Peyer's patch (tissue), 4 donors: Measurements from ENCODE around the gene LRIG3. TPM values are rescaled to one million over a fixed set of nuclear protein-coding genes. Genes with fewer than 3 reads are reported as not detected.

Experiments
- DNase-seq, 3 donors: peaks; one replicate each; pipeline ENCODE4 v3.0.0-alpha.2; 2017 to 2019
- H3K27ac ChIP-seq, 4 donors: fragments of 200-600 bp; sonication (generic); one replicate each; pipeline ENCODE4 v1.5.1; 2016 to 2019
- H3K27me3 ChIP-seq, 2 donors: fragments of 200-600 bp; sonication (generic); one replicate each; pipeline ENCODE4 v1.5.1; 2019
- H3K36me3 ChIP-seq, 3 donors: fragments of 200-600 bp; sonication (generic); one replicate each; pipeline ENCODE4 v1.5.1; 2016 to 2019
- H3K4me1 ChIP-seq, 4 donors: fragments of 200-600 bp; sonication (generic); one replicate each; pipeline ENCODE4 v1.5.1; 2016 to 2019
- H3K4me3 ChIP-seq, 4 donors: fragments of 200-600 bp; sonication (generic); 1 replicate in 3 of 4; 2 replicates in 1 of 4; pipeline ENCODE4 v1.5.1; 2016 to 2019; ENCODE audit warnings: mild to moderate bottlenecking in 1 of 4
- H3K9me3 ChIP-seq, 4 donors: fragments of 200-600 bp; sonication (generic); one replicate each; pipeline ENCODE4 v1.5.1; 2016 to 2019; ENCODE audit warnings: mild to moderate bottlenecking in 1 of 4
- POLR2A ChIP-seq, 2 donors: fragments of 450-650 bp; IDR thresholded peaks; one replicate each; pipeline ENCODE4 v1.5.1; 2017; ENCODE audit warnings: antibody characterized with exemption in 2 of 2, mild to moderate bottlenecking in 2 of 2, moderate library complexity in 2 of 2
- total RNA-seq, 4 donors: library from RNA; depleted of rRNA; stranded (reverse); fragments of >200 nt; gene quantifications; one replicate each; pipeline ENCODE4 v1.1.0, GENCODE V29; 2016
- TF ChIP-seq, protein P1 (sequence below), 6 experiments: fragments of 450-650 bp in 4 of 6; fragments of 200-600 bp in 2 of 6; sonication (generic) in 1 of 6; IDR thresholded peaks; one replicate each; pipeline ENCODE4 v1.5.1; 2017 to 2019; ENCODE audit warnings: antibody characterized with exemption in 6 of 6, mild to moderate bottlenecking in 3 of 6, moderate library complexity in 1 of 6

LRIG3 gene
- total RNA-seq, 4 donors from 2014 or later = 56.9 to 136 (median 69.8) TPM

DNA sequence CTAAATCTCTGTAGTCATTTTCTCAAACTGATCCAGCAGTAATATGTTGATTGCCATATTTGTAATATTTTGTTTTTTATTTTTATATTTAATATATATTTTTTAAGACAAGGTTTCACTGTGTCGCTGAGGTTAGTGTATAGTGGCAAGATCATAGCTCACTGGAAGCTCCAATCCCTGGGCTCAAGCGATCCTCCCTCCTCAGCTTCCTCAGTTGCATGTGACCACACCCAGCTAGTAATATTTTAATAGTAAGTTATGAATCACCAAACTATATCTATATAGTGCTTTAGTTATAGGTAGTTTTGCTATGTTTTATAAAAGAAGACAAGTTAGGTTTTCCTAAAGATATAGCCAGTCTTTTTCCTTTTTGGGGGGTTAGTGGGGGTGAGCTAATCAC, 22.0 kb upstream of the LRIG3 start:
- no peak for DNase-seq
- H3K36me3 ChIP-seq = no peaks in the 10 kb centered on the region
- H3K27ac ChIP-seq = no peak overlapping the region
- H3K4me3 ChIP-seq = no peak overlapping the region
- no peaks in the 10 kb centered on the region for H3K4me1 ChIP-seq
- TF ChIP-seq, protein P1, sequence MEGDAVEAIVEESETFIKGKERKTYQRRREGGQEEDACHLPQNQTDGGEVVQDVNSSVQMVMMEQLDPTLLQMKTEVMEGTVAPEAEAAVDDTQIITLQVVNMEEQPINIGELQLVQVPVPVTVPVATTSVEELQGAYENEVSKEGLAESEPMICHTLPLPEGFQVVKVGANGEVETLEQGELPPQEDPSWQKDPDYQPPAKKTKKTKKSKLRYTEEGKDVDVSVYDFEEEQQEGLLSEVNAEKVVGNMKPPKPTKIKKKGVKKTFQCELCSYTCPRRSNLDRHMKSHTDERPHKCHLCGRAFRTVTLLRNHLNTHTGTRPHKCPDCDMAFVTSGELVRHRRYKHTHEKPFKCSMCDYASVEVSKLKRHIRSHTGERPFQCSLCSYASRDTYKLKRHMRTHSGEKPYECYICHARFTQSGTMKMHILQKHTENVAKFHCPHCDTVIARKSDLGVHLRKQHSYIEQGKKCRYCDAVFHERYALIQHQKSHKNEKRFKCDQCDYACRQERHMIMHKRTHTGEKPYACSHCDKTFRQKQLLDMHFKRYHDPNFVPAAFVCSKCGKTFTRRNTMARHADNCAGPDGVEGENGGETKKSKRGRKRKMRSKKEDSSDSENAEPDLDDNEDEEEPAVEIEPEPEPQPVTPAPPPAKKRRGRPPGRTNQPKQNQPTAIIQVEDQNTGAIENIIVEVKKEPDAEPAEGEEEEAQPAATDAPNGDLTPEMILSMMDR (IDR thresholded peaks at IDR 0.05) = no peak
- H3K9me3 ChIP-seq = no peaks in the 10 kb centered on the region
- H3K27me3 ChIP-seq = no peaks in the 10 kb centered on the region

DNA sequence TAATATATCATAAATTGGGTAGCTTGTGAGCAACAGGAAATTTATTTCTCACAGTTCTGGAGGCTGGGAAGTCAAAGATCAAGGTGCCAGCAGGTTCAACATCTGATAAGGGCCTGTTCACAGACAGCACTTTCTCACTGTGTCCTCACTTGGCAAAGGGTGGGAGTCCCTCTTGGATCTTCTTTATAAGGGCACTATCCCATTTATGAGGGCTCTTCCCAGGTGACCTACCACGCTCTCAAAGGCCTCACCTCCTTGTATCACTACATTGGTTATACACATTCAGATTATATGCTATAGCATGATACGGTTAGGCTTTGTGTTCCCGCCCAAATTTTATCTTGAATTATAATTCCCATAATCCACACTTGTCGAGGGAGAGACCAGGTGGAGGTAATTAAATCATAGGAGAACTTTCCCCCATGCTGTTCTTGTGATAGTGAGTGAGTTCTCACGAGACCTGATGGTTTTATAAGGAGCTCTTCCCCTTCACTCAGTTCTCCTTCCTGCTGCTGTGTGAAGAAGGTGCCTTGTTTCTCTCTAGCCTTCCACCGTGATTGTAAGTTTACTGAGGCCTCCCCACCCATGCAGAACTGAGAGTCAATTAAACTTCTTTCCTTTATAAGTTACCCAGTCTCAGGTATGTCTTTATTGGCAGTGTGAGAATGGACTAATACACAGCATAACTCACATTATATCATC, 19.2 kb upstream of the LRIG3 start:
- no peak overlapping the region for H3K4me3 ChIP-seq

DNA sequence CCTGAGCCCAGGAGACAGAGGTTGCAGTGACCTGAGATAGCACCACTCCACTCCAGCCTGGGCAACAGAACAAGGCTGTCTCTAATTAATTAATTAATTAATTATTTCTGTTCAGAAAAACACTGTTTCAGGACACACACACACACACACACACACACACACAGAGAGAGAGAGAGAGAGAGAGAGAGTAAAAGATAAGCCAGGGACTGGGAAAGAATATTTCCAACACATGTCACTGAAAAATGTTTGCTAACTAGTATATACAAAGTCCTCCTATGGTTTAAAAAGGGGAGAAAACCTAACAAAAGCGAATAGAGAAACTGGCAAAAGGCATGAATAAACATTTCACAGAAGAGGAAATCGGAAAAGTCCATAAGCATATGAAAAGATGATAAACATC, 18.1 kb upstream of the LRIG3 start:
- H3K36me3 ChIP-seq = no peaks in the 10 kb centered on the region
- no peaks in the 10 kb centered on the region for H3K9me3 ChIP-seq
- no peaks in the 10 kb centered on the region for H3K27me3 ChIP-seq
- TF ChIP-seq, protein P1 (IDR thresholded peaks at IDR 0.05) = no peak
- no peak for TF ChIP-seq POLR2A (IDR thresholded peaks at IDR 0.05)
- H3K27ac ChIP-seq = no peak overlapping the region
- no peak overlapping the region for H3K4me3 ChIP-seq
- H3K4me1 ChIP-seq = no peaks in the 10 kb centered on the region
- DNase-seq = no peak

More for the DNA sequence above, 19.2 kb upstream of the LRIG3 start:
- Histone ChIP-seq H3K36me3 (no peaks in the 10 kb centered on the region), H3K27ac (peak overlapping the region in 1 of 4 donors; percentile 63), H3K27me3 (no peaks in the 10 kb centered on the region), H3K4me1 (no peaks in the 10 kb centered on the region), H3K9me3 (no peaks in the 10 kb centered on the region)
- TF ChIP-seq POLR2A (IDR thresholded peaks at IDR 0.05) = no peak
- no peak for DNase-seq

DNA sequence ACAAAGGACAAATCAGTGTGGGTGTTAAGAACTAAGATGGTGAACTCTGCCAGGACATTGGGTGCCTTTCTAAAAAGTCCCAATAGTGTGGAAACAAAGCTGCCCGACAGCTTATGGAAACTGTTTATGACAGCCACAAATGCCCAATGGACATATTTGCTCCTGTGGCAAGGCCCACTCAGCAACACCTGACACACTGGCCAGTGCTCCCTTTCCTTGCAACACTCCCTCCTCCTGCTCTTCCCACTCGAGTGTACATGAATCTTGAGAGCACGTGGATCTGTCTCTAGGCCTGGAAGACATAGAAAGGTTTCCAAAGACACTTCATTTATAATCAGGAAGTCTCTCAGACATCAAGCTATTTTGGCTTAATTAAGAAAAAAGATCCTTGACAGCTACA, 14.2 kb upstream of the LRIG3 start:
- Histone ChIP-seq H3K4me3 (no peak overlapping the region), H3K27me3 (no peaks in the 10 kb centered on the region), H3K36me3 (no peaks in the 10 kb centered on the region), H3K4me1 (no peaks in the 10 kb centered on the region), H3K9me3 (no peaks in the 10 kb centered on the region), H3K27ac (no peak overlapping the region)
- no peak for TF ChIP-seq POLR2A (IDR thresholded peaks at IDR 0.05)
- TF ChIP-seq, protein P1 (IDR thresholded peaks at IDR 0.05) = no peak
- DNase-seq = no peak

DNA sequence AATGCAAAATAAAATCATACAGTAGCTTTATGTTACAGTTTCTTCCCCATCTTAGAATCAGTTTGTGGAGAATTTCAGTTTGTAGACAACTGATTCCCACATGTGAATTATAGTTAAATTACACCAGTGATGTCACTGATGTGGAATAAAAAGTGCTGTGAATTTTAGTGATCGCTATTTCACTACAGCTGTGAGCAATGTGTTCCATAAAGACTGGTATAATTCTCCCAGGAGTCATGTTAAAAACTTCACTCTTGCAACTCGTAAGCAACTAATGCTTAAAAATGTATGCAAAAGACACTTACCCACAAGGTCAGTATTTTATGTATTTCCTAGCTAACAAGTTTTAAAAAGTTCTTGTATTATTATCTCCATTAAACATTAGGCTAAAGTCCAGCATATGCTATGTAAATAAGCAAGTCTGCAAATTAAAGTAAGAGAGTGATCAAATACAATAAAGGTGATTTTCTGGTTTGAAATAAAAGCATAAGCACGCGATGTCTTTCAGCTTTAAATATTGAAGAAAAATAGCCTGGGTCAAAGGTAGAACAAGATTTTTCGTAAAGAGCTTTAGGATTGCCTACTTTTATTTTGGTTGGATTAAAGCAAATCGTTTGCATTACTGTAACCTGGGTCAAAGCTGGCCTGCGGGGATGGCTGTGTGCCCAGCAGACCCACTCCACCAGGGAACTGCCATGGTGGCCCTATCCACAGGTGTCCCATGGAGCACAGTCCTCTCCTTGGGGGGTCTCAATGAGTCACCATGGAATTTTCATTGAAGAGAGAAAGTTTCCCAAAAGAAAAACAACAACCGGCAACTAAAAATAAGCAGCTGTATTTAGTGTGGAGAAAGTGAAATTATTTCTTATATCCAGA, 12.7 kb upstream of the LRIG3 start:
- H3K4me1 ChIP-seq = no peaks in the 10 kb centered on the region
- H3K4me3 ChIP-seq = no peak overlapping the region
- TF ChIP-seq, protein P1 (IDR thresholded peaks at IDR 0.05) = no peak
- TF ChIP-seq POLR2A (IDR thresholded peaks at IDR 0.05) = no peak
- DNase-seq = no peak
- H3K27me3 ChIP-seq = no peaks in the 10 kb centered on the region
- H3K9me3 ChIP-seq = no peaks in the 10 kb centered on the region
- no peak overlapping the region for H3K27ac ChIP-seq
- no peaks in the 10 kb centered on the region for H3K36me3 ChIP-seq

GRCh38 chr12:58931518-58931917, 11.2 kb upstream of the LRIG3 start:
- Histone ChIP-seq H3K9me3 (no peaks in the 10 kb centered on the region), H3K27ac (no peak overlapping the region), H3K27me3 (no peaks in the 10 kb centered on the region), H3K4me1 (no peaks in the 10 kb centered on the region), H3K36me3 (no peaks in the 10 kb centered on the region), H3K4me3 (no peak overlapping the region)
- DNase-seq = no peak
- TF ChIP-seq POLR2A (IDR thresholded peaks at IDR 0.05) = no peak
- TF ChIP-seq, protein P1 (IDR thresholded peaks at IDR 0.05) = no peak
